H9 (cell line): ENCODE results near the gene MARCHF9. TPM values are rescaled to one million over a fixed set of nuclear protein-coding genes. Genes with fewer than 3 reads are reported as not detected.

ENCODE experiments used
- DNase-seq: peaks from one replicate; pipeline ENCODE4 v3.0.0-alpha.2; 2017
- H2AFZ ChIP-seq: one replicate; pipeline ENCODE4 v1.6.1; 2013; ENCODE audit warnings: mild to moderate bottlenecking, low read length, control low read depth, moderate library complexity
- H2AK5ac ChIP-seq: 2 replicates; pipeline ENCODE4 v1.6.1; 2013; ENCODE audit warnings: low read length, control low read depth, mixed read lengths; ENCODE audit not compliant: insufficient read length
- H2BK120ac ChIP-seq: one replicate; pipeline ENCODE4 v1.6.1; 2013; ENCODE audit warnings: low read depth, mild to moderate bottlenecking, low read length, control low read depth, inconsistent platforms; ENCODE audit not compliant: poor library complexity, severe bottlenecking
- H2BK12ac ChIP-seq: 2 replicates; pipeline ENCODE4 v1.6.1; 2013; ENCODE audit warnings: low read length, control low read depth, mixed read lengths, low read depth; ENCODE audit not compliant: insufficient read length
- H2BK15ac ChIP-seq: 2 replicates; pipeline ENCODE4 v1.6.1; 2013; ENCODE audit warnings: low read depth, low read length, control low read depth
- H2BK20ac ChIP-seq: one replicate; pipeline ENCODE4 v1.6.1; 2013; ENCODE audit warnings: low read depth, mild to moderate bottlenecking, low read length, control low read depth, inconsistent platforms; ENCODE audit not compliant: poor library complexity, severe bottlenecking
- H2BK5ac ChIP-seq: 2 replicates; pipeline ENCODE4 v1.6.1; 2013; ENCODE audit warnings: low read length, control low read depth, mixed read lengths; ENCODE audit not compliant: insufficient read length
- H3K14ac ChIP-seq: 2 replicates; pipeline ENCODE4 v1.6.1; 2013; ENCODE audit warnings: low read length, control low read depth; ENCODE audit not compliant: insufficient read depth
- H3K18ac ChIP-seq: 2 replicates; pipeline ENCODE4 v1.6.1; 2013; ENCODE audit warnings: low read depth, mild to moderate bottlenecking, mixed read lengths, low read length, control low read depth; ENCODE audit not compliant: insufficient read length
- H3K23ac ChIP-seq: 2 replicates; pipeline ENCODE4 v1.6.1; 2013; ENCODE audit warnings: low read length, control low read depth, mixed read lengths, low read depth; ENCODE audit not compliant: insufficient read length
- H3K23me2 ChIP-seq: 2 replicates; pipeline ENCODE4 v1.6.1; 2013; ENCODE audit warnings: low read depth, mild to moderate bottlenecking, mixed read lengths, low read length, control low read depth; ENCODE audit not compliant: insufficient read length, poor library complexity, severe bottlenecking
- H3K27ac ChIP-seq: 2 replicates; pipeline ENCODE4 v1.5.1; 2013; ENCODE audit warnings: low read length, control low read depth, mixed read lengths, low read depth; ENCODE audit not compliant: insufficient read length
- H3K27me3 ChIP-seq: 2 replicates; pipeline ENCODE4 v1.6.1; 2013; ENCODE audit warnings: low read length, control low read depth, inconsistent platforms; ENCODE audit not compliant: insufficient read depth
- H3K4ac ChIP-seq: 2 replicates; pipeline ENCODE4 v1.6.1; 2013; ENCODE audit warnings: low read depth, mild to moderate bottlenecking, control low read depth, inconsistent platforms, low read length, moderate library complexity
- H3K4me1 ChIP-seq: 2 replicates; pipeline ENCODE4 v1.6.1; 2013; ENCODE audit warnings: low read length, control low read depth, inconsistent platforms; ENCODE audit not compliant: insufficient read depth
- H3K4me2 ChIP-seq: 2 replicates; pipeline ENCODE4 v1.6.1; 2013; ENCODE audit warnings: low read length, control low read depth, mixed read lengths; ENCODE audit not compliant: insufficient read length, insufficient read depth
- H3K56ac ChIP-seq: 2 replicates; pipeline ENCODE4 v1.6.1; 2013; ENCODE audit warnings: low read depth, mild to moderate bottlenecking, mixed read lengths, low read length, control low read depth; ENCODE audit not compliant: insufficient read length
- H3K79me1 ChIP-seq: 2 replicates; pipeline ENCODE4 v1.6.1; 2013; ENCODE audit warnings: low read depth, mild to moderate bottlenecking, moderate library complexity, low read length, control low read depth, inconsistent platforms; ENCODE audit not compliant: insufficient read depth, poor library complexity, severe bottlenecking
- H3K79me2 ChIP-seq: 2 replicates; pipeline ENCODE4 v1.6.1; 2013; ENCODE audit warnings: low read length, control low read depth, inconsistent platforms; ENCODE audit not compliant: insufficient read depth
- H3K9ac ChIP-seq: 2 replicates; pipeline ENCODE4 v1.6.1; 2013; ENCODE audit warnings: low read length, control low read depth, mixed read lengths; ENCODE audit not compliant: insufficient read length; ENCODE audit errors: extremely low read depth
- H3K9me3 ChIP-seq: one replicate; pipeline ENCODE4 v1.6.1; 2013; ENCODE audit warnings: low read depth, low read length, inconsistent platforms; ENCODE audit not compliant: control insufficient read depth
- H3T11ph ChIP-seq: one replicate; pipeline ENCODE4 v1.6.1; 2013; ENCODE audit warnings: mild to moderate bottlenecking, low read length, control low read depth, inconsistent platforms
- H4K20me1 ChIP-seq: one replicate; pipeline ENCODE4 v1.6.1; 2013; ENCODE audit not compliant: control insufficient read depth, insufficient read length, insufficient read depth
- H4K5ac ChIP-seq: 2 replicates; pipeline ENCODE4 v1.6.1; 2013; ENCODE audit warnings: low read depth, mild to moderate bottlenecking, mixed read lengths, low read length, control low read depth; ENCODE audit not compliant: insufficient read length
- H4K8ac ChIP-seq: replicated peaks from 2 replicates; pipeline ENCODE4 v1.6.1; 2013; ENCODE audit warnings: low read length, control low read depth, mixed read lengths, low read depth; ENCODE audit not compliant: insufficient read length
- H4K91ac ChIP-seq: 2 replicates; pipeline ENCODE4 v1.6.1; 2013; ENCODE audit warnings: low read depth, mild to moderate bottlenecking, moderate library complexity, mixed read lengths, low read length, control low read depth; ENCODE audit not compliant: insufficient read length
- H3K27ac Mint-ChIP-seq, 3 experiments: 2 replicates in 2 of 3; 3 replicates in 1 of 3; pipeline ENCODE4 v1.8.0; 2020 to 2021; ENCODE audit warnings: mixed read lengths in 3 of 3, mild to moderate bottlenecking in 1 of 3, moderate library complexity in 1 of 3
- H3K27me3 Mint-ChIP-seq: 2 replicates; pipeline ENCODE4 v1.8.0; 2021; ENCODE audit warnings: low read depth, mild to moderate bottlenecking, moderate library complexity, mixed read lengths
- H3K36me3 Mint-ChIP-seq, 3 experiments: 2 replicates in 2 of 3; 3 replicates in 1 of 3; pipeline ENCODE4 v1.8.0; 2020 to 2021; ENCODE audit warnings: low read depth in 3 of 3, mixed read lengths in 3 of 3; ENCODE audit not compliant: insufficient read depth in 1 of 3
- H3K4me1 Mint-ChIP-seq, 2 experiments: 2 replicates each; pipeline ENCODE4 v1.8.0; 2020; ENCODE audit warnings: mixed read lengths in 2 of 2
- H3K4me3 Mint-ChIP-seq, 2 experiments: 2 replicates in 1 of 2; 3 replicates in 1 of 2; pipeline ENCODE4 v1.8.0; 2020 to 2021; ENCODE audit warnings: mild to moderate bottlenecking in 2 of 2, mixed read lengths in 2 of 2, moderate library complexity in 1 of 2
- H3K9me3 Mint-ChIP-seq, 2 experiments: 2 replicates in 1 of 2; 3 replicates in 1 of 2; pipeline ENCODE4 v1.8.0; 2020; ENCODE audit warnings: mild to moderate bottlenecking in 2 of 2, mixed read lengths in 2 of 2, moderate library complexity in 1 of 2
- CTCF ChIP-seq: fragments of 200-600 bp; sonication (generic); conservative IDR thresholded peaks from 3 replicates; pipeline ENCODE4 v1.8.0; 2021; ENCODE audit warnings: antibody characterized with exemption, mild to moderate bottlenecking
- WGBS: extraction: QIAGEN DNeasy Blood & Tissue Kit; methylation state at CpG from one replicate; pipeline ENCODE4 v1.1.7; 2013; ENCODE audit warnings: missing lambda C conversion rate, low lambda C conversion rate, mixed read lengths; ENCODE audit not compliant: insufficient read length; ENCODE audit errors: extremely low coverage; 5-methylcytosine and 5-hydroxymethylcytosine counted together
- total RNA-seq: library from RNA; stranded (reverse); gene quantifications from 2 replicates; pipeline ENCODE4 v1.2.1, GENCODE V29; 2021

The MARCHF9 gene
- total RNA-seq, 1 experiment from 2014 or later: 20.5 TPM

- Histone ChIP-seq H3K23me2 (peaks cover 7% of the 10 kb centered on the region), H3K27ac (no peak overlapping the region), H2AFZ (no peak overlapping the region), H3K18ac (no peak overlapping the region), H3K56ac (no peak overlapping the region), H3K79me2 (no peaks in the 10 kb centered on the region), H2BK120ac (no peak overlapping the region), H3K4ac (no peak overlapping the region), H4K91ac (no peak overlapping the region), H2BK20ac (no peak overlapping the region), H3K4me2 (no peak overlapping the region), H2BK15ac (no peak overlapping the region), H2BK5ac (no peak overlapping the region), H2AK5ac (no peak overlapping the region), H4K8ac (no peak overlapping the region), H3K4me1 (peaks cover 2% of the 10 kb centered on the region; the same call in 1 of the 2 replicates), H3K9ac (no peak overlapping the region), H4K5ac (no peak overlapping the region), H3K27me3 (peaks cover 25% of the 10 kb centered on the region), H4K20me1 (no peaks in the 10 kb centered on the region), H3K79me1 (no peaks in the 10 kb centered on the region), H3T11ph (no peak overlapping the region), H3K9me3 (no peaks in the 10 kb centered on the region), H3K23ac (no peak overlapping the region), H2BK12ac (no peak overlapping the region), H3K14ac (no peak overlapping the region)
- Mint-ChIP-seq H3K4me3 (no peak overlapping the region; a peak in 2 of 5 replicates), H3K27me3 (peaks cover 46% of the 10 kb centered on the region), H3K4me1 (peaks cover 22 to 24% of the 10 kb centered on the region in 2 experiments), H3K36me3 (peaks cover 9 to 32% (median 28%) of the 10 kb centered on the region in 3 experiments; a peak in 6 of 7 replicates), H3K27ac (no peak overlapping the region; a peak in 2 of 7 replicates), H3K9me3 (no peaks in the 10 kb centered on the region)
- DNase-seq: no peak
- WGBS: no CpG with 5 or more reads among the region's 2 CpGs
- no peak for TF ChIP-seq CTCF
These were observed 11.1 kb upstream of the MARCHF9 start for GRCh38 chr12:57743769-57744168.
